Fibroblast of mammary gland (primary cell): ENCODE results near the gene THSD7B.

Source experiments
- DNase-seq: peaks from one replicate; pipeline ENCODE4 v3.0.0-alpha.2; 2010; ENCODE audit warnings: low read depth
- H3K4me3 ChIP-seq: 2 replicates; pipeline ENCODE4 v1.5.1; 2011; ENCODE audit warnings: low read depth, mild to moderate bottlenecking, low read length, moderate library complexity; ENCODE audit not compliant: control insufficient read depth
- TF ChIP-seq, protein P1 (sequence below): conservative IDR thresholded peaks from 2 replicates; pipeline ENCODE4 v1.5.1; 2011; ENCODE audit warnings: low read depth, low read length, inconsistent platforms; ENCODE audit not compliant: control insufficient read depth, insufficient read depth

Gene THSD7B

DNA sequence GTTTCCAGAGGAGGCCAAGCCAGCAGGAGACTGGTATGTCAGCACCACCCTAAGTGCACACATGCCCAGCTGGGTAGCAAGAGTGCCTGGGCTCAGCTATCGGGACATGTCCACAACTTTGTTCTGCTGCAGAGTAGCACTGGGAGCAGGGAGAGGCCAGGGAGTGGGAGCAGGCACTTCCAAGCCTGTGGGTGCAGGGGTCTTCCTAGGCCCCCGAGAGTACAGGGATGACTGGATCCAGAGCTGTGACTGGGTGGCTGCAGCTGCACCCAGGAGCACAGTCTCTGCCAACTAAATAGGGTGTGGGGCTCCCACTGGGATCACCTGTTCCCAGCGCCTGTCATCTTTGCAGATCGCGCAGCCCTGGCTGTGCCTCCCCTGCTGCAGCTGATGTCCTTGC, 943.0 kb downstream of the THSD7B start:
- TF ChIP-seq, protein P1, sequence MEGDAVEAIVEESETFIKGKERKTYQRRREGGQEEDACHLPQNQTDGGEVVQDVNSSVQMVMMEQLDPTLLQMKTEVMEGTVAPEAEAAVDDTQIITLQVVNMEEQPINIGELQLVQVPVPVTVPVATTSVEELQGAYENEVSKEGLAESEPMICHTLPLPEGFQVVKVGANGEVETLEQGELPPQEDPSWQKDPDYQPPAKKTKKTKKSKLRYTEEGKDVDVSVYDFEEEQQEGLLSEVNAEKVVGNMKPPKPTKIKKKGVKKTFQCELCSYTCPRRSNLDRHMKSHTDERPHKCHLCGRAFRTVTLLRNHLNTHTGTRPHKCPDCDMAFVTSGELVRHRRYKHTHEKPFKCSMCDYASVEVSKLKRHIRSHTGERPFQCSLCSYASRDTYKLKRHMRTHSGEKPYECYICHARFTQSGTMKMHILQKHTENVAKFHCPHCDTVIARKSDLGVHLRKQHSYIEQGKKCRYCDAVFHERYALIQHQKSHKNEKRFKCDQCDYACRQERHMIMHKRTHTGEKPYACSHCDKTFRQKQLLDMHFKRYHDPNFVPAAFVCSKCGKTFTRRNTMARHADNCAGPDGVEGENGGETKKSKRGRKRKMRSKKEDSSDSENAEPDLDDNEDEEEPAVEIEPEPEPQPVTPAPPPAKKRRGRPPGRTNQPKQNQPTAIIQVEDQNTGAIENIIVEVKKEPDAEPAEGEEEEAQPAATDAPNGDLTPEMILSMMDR, result no peak

DNA sequence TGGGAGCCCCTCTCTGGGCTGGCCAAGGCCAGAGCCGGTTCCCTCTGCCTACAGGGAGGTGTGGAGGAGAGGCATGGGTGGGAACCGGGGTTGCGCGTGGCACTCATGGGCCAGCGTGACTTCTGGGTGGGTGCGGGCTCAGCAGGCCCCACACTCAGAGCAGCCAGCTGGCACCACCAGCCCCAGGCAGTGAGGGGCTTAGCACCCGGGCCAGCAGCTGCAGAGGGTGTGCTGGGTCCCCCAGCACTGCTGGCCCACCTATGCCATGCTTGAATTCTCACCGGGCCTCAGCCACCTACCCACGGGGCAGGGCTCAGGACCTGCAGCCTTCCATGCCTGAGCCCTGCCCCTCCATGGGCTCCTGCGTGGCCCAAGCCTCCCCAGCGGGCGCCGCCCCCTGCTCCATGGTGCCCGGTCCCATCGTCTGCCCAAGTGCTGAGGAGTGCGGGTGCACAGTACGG, 950.4 kb downstream of the THSD7B start:
- DNase-seq, result no peak
- H3K4me3 ChIP-seq, result no peak overlapping the region
- TF ChIP-seq, protein P1, result no peak

More for the DNA sequence above, 943.0 kb downstream of the THSD7B start:
- no peak for DNase-seq
- H3K4me3 ChIP-seq, result no peak overlapping the region

DNA sequence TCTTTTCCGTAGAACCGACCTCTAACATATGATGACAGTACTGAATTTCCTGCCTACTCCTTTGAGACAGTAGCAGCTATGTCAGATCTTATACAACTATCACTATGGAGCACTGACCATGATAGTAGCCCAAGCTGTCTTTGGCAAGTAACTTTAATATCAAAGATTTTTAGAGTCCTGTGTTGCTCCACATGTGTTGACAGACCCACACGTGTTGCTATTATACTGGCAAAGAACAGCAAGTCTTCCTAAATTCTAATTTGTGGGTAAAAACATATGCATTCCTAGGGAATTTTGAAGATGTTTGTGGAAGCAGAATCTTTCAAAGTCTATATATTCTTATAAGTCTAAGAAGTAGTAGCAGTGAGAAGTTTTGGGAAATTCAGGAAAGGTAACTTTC, 953.4 kb downstream of the THSD7B start:
- TF ChIP-seq, protein P1, result no peak
- no peak for DNase-seq

DNA sequence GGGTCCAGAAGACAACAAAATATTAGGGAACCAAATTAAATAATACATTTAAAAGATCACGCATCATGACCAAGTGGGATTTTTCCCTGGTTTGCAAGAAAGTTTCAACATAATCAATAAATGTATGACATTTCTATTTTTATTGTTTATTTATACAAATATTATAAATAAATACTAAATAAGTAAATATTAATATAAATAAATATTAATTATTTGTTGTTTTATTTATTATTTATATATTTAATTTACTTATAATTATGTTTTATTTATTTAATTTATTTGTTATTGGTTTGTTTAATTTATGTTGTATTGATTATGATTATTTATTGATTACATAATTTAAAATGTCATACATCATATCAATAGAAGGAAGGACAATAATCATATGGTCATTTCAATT, 956.4 kb downstream of the THSD7B start:
- DNase-seq, result no peak
- no peak overlapping the region for H3K4me3 ChIP-seq
- TF ChIP-seq, protein P1, result no peak

More for the DNA sequence above, 953.4 kb downstream of the THSD7B start:
- H3K4me3 ChIP-seq, result no peak overlapping the region

DNA sequence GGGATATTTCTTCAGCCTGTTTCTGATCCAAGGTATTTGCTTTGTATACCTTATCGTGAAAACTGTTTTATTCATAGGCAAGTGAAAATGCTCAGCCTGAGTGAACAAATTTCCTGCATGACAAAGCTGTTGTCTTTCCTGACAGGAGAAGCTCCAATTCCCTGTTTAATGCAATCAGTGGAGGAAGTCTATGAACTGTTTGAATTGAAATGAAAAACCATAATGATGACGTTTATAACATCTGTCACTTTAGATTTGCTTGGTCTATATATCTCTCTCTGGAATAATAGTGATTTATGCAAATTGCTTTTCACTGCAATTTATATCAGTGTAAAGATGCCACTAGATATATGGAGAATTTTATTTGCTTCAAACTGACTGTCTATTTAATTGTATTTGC, 959.6 kb downstream of the THSD7B start:
- H3K4me3 ChIP-seq, result no peak overlapping the region
- no peak for DNase-seq
- TF ChIP-seq, protein P1, result no peak
